ENCODE data around the gene GRM7. TPM values are rescaled to one million over a fixed set of nuclear protein-coding genes. Genes with fewer than 3 reads are reported as not detected.

Gene GRM7
- total RNA-seq, 1 donor from 2014 or later = 9.9 TPM

- no peaks in the 10 kb centered on the region for H3K9me3 Mint-ChIP-seq
- TF ChIP-seq CTCF (conservative IDR thresholded peaks at IDR 0.05) = no peak
- DNase-seq (ENCODE audit: extremely low spot score, unreplicated experiment) = no peak
- no peak overlapping the region for H3K4me3 Mint-ChIP-seq
- H3K27me3 Mint-ChIP-seq = no peaks in the 10 kb centered on the region
- no peak overlapping the region for H3K27ac Mint-ChIP-seq
- H3K36me3 Mint-ChIP-seq = peaks cover 4% of the 10 kb centered on the region
- no peaks in the 10 kb centered on the region for H3K4me1 Mint-ChIP-seq (ENCODE audit: unreplicated experiment)
These were observed 454.1 kb downstream of the GRM7 start for GRCh38 chr3:7315037-7315436.

- H3K27me3 Mint-ChIP-seq = no peaks in the 10 kb centered on the region
- DNase-seq (ENCODE audit: extremely low spot score, unreplicated experiment) = no peak
- H3K36me3 Mint-ChIP-seq = no peaks in the 10 kb centered on the region
- H3K27ac Mint-ChIP-seq = no peak overlapping the region
- H3K4me1 Mint-ChIP-seq (ENCODE audit: unreplicated experiment) = no peaks in the 10 kb centered on the region
- H3K4me3 Mint-ChIP-seq = no peak overlapping the region
- H3K9me3 Mint-ChIP-seq = no peaks in the 10 kb centered on the region
- TF ChIP-seq CTCF (conservative IDR thresholded peaks at IDR 0.05) = no peak
These were observed 462.2 kb downstream of the GRM7 start for GRCh38 chr3:7322957-7323669.

- H3K4me1 Mint-ChIP-seq (ENCODE audit: unreplicated experiment) = no peaks in the 10 kb centered on the region
- no peak for DNase-seq (ENCODE audit: extremely low spot score, unreplicated experiment)
- H3K9me3 Mint-ChIP-seq = no peaks in the 10 kb centered on the region
- no peak for TF ChIP-seq CTCF (conservative IDR thresholded peaks at IDR 0.05)
- H3K27ac Mint-ChIP-seq = no peak overlapping the region
- H3K4me3 Mint-ChIP-seq = no peak overlapping the region
- H3K36me3 Mint-ChIP-seq = no peaks in the 10 kb centered on the region
- H3K27me3 Mint-ChIP-seq = no peaks in the 10 kb centered on the region
These were observed 467.4 kb downstream of the GRM7 start for GRCh38 chr3:7328339-7328738.

- Mint-ChIP-seq H3K36me3 (no peaks in the 10 kb centered on the region), H3K27ac (no peak overlapping the region), H3K4me3 (no peak overlapping the region), H3K27me3 (no peaks in the 10 kb centered on the region), H3K9me3 (peaks cover 10% of the 10 kb centered on the region), H3K4me1 (ENCODE audit: unreplicated experiment) (no peaks in the 10 kb centered on the region)
- no peak for TF ChIP-seq CTCF (conservative IDR thresholded peaks at IDR 0.05)
- DNase-seq (ENCODE audit: extremely low spot score, unreplicated experiment) = no peak
These were observed 471.8 kb downstream of the GRM7 start for GRCh38 chr3:7332696-7333095.

GRCh38 chr3:7333125-7333524, 472.2 kb downstream of the GRM7 start:
- peaks cover 10% of the 10 kb centered on the region for H3K9me3 Mint-ChIP-seq
- no peaks in the 10 kb centered on the region for H3K27me3 Mint-ChIP-seq
- no peak overlapping the region for H3K27ac Mint-ChIP-seq
- H3K36me3 Mint-ChIP-seq = no peaks in the 10 kb centered on the region
- no peak for TF ChIP-seq CTCF (conservative IDR thresholded peaks at IDR 0.05)
- DNase-seq (ENCODE audit: extremely low spot score, unreplicated experiment) = no peak
- no peaks in the 10 kb centered on the region for H3K4me1 Mint-ChIP-seq (ENCODE audit: unreplicated experiment)
- H3K4me3 Mint-ChIP-seq = no peak overlapping the region
